ENCODE measurements around the gene AKR7A2. TPM values are rescaled to one million over a fixed set of nuclear protein-coding genes. Genes with fewer than 3 reads are reported as not detected.
"Not testable (repeated sequence)": the region's sequence is repeated elsewhere in the genome, so short reads cannot be mapped to it uniquely, and the experiment has no call there.

The AKR7A2 gene
- total and polyA plus RNA-seq, 2 donors (not counting 1 experiment from before 2014, with no cell fraction given) = 31.3 to 63.6 TPM

DNA sequence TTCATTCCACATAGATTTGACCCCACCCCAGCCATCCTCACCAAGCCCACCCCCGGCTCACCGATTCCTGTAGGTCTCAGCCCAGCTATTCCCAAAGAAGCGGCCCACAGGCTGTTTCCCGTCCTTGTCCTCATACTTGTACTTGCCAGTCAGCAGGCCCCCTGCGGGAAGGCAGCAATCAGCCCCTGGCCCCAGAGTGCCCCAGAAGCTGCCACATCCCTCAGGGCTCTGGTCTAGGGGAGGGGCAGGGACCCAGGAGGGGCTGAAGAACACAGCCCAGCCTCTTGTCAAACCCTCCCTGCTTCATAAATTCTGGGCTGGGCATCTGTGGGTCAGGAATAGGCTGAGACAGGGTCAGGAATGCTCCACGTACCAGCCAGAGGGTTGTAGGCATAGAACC lies 5.0 kb downstream of the AKR7A2 start:
- no peak overlapping the region for H3K4me2 ChIP-seq (ENCODE audit: extremely low read depth, insufficient read depth, low read length)
- H3K27me3 ChIP-seq (ENCODE audit: control insufficient read depth, insufficient read depth, low read length) = no peaks in the 10 kb centered on the region
- peaks cover 19% of the 10 kb centered on the region for H3K79me2 ChIP-seq (ENCODE audit: control insufficient read depth, insufficient read depth, low read length)
- no peak overlapping the region for H3K27ac ChIP-seq (ENCODE audit: insufficient read depth, low read length)
- TF ChIP-seq, protein P1, sequence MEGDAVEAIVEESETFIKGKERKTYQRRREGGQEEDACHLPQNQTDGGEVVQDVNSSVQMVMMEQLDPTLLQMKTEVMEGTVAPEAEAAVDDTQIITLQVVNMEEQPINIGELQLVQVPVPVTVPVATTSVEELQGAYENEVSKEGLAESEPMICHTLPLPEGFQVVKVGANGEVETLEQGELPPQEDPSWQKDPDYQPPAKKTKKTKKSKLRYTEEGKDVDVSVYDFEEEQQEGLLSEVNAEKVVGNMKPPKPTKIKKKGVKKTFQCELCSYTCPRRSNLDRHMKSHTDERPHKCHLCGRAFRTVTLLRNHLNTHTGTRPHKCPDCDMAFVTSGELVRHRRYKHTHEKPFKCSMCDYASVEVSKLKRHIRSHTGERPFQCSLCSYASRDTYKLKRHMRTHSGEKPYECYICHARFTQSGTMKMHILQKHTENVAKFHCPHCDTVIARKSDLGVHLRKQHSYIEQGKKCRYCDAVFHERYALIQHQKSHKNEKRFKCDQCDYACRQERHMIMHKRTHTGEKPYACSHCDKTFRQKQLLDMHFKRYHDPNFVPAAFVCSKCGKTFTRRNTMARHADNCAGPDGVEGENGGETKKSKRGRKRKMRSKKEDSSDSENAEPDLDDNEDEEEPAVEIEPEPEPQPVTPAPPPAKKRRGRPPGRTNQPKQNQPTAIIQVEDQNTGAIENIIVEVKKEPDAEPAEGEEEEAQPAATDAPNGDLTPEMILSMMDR (conservative IDR thresholded peaks at IDR 0.05 in 1 of 2, IDR thresholded peaks at IDR 0.05 in 1 of 2; ENCODE audit: low read depth in 1 of 2, low read length in 2 of 2) = no peak
- TF ChIP-seq EZH2 (IDR thresholded peaks at IDR 0.05; ENCODE audit: low read length, missing control alignments) = no peak
- no peaks in the 10 kb centered on the region for H3K9me3 ChIP-seq (ENCODE audit: control insufficient read depth, insufficient read depth, low read depth, low read length)
- peaks cover 11% of the 10 kb centered on the region for H3K36me3 ChIP-seq (ENCODE audit: control insufficient read depth, insufficient read depth, low read length)
- H4K20me1 ChIP-seq (ENCODE audit: control insufficient read depth, extremely low read depth, insufficient read depth, low read length) = no peaks in the 10 kb centered on the region
- no peak overlapping the region for H2AFZ ChIP-seq (ENCODE audit: low read length)
- no peak for DNase-seq (ENCODE audit: low read depth in 2 of 2)
- no peak overlapping the region for H3K9ac ChIP-seq (ENCODE audit: insufficient read depth, low read length)
- H3K4me3 ChIP-seq (replicated peaks in 1 of 4; ENCODE audit: control extremely low read depth in 1 of 4, insufficient read depth in 1 of 4, low read depth in 3 of 4, low read length in 4 of 4) = no peak overlapping the region
- peaks cover 10% of the 10 kb centered on the region for H3K4me1 ChIP-seq (ENCODE audit: control insufficient read depth, extremely low read depth, insufficient read depth, low read length)

DNA sequence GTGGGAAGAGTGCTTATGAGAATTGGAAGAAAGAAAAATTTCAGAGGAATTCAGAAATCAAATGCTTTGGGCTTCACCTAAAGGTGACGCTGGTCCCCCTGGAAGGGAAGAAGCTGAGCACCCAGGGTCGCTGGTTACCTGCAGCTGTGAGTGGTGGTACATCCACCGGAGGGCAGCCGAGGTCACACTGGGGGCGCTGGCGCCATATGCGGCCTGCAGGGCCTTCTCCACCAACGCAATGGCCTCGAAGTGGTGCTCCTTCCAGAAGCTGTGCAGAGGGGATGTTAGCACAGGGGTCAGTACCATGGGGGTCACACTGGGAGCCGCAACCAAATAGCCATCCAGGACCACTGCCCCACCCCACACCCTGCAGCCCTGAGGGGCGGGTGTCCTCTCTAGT lies 6.1 kb downstream of the AKR7A2 start:
- Histone ChIP-seq H2AFZ (ENCODE audit: low read length) (no peak overlapping the region), H3K4me3 (replicated peaks in 1 of 4; ENCODE audit: control extremely low read depth in 1 of 4, insufficient read depth in 1 of 4, low read depth in 3 of 4, low read length in 4 of 4) (no peak overlapping the region), H3K9me3 (ENCODE audit: control insufficient read depth, insufficient read depth, low read depth, low read length) (no peaks in the 10 kb centered on the region), H3K4me1 (ENCODE audit: control insufficient read depth, extremely low read depth, insufficient read depth, low read length) (peaks cover 8% of the 10 kb centered on the region), H3K36me3 (ENCODE audit: control insufficient read depth, insufficient read depth, low read length) (peaks cover 11% of the 10 kb centered on the region), H3K79me2 (ENCODE audit: control insufficient read depth, insufficient read depth, low read length) (peaks cover 11% of the 10 kb centered on the region), H3K4me2 (ENCODE audit: extremely low read depth, insufficient read depth, low read length) (no peak overlapping the region), H3K9ac (ENCODE audit: insufficient read depth, low read length) (no peak overlapping the region), H3K27ac (ENCODE audit: insufficient read depth, low read length) (no peak overlapping the region), H4K20me1 (ENCODE audit: control insufficient read depth, extremely low read depth, insufficient read depth, low read length) (no peaks in the 10 kb centered on the region), H3K27me3 (ENCODE audit: control insufficient read depth, insufficient read depth, low read length) (no peaks in the 10 kb centered on the region)
- no peak for DNase-seq (ENCODE audit: low read depth in 2 of 2)
- TF ChIP-seq EZH2 (IDR thresholded peaks at IDR 0.05; ENCODE audit: low read length, missing control alignments) = no peak
- TF ChIP-seq, protein P1 (conservative IDR thresholded peaks at IDR 0.05 in 1 of 2, IDR thresholded peaks at IDR 0.05 in 1 of 2; ENCODE audit: low read depth in 1 of 2, low read length in 2 of 2) = no peak

DNA sequence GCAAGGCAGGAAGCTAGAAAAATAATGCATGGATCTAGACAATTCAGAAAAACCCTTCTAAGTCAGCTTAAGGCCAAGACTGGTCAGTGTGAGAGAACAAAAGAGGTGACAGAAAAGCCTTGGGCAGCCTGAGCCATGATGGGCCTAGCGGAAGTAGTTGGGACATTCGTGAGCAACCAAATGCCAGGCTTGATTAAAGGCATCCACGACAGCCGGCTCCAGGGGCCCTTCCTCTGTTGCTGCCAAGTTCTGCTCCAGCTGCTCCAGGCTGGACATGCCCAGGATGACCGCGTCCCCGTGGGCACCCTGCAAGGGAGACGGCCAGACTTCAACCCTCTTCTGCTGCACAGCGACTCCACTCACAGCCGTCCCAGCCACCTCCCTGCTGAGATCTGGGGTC lies 7.9 kb downstream of the AKR7A2 start:
- peaks cover 11% of the 10 kb centered on the region for H3K36me3 ChIP-seq (ENCODE audit: control insufficient read depth, insufficient read depth, low read length)
- not testable (repeated sequence) for H3K27me3 ChIP-seq (ENCODE audit: control insufficient read depth, insufficient read depth, low read length); H2AFZ ChIP-seq (ENCODE audit: low read length); DNase-seq (ENCODE audit: low read depth in 2 of 2); H3K4me2 ChIP-seq (ENCODE audit: extremely low read depth, insufficient read depth, low read length); H3K27ac ChIP-seq (ENCODE audit: insufficient read depth, low read length); H3K9me3 ChIP-seq (ENCODE audit: control insufficient read depth, insufficient read depth, low read depth, low read length); H3K4me3 ChIP-seq (replicated peaks in 1 of 4; ENCODE audit: control extremely low read depth in 1 of 4, insufficient read depth in 1 of 4, low read depth in 3 of 4, low read length in 4 of 4); H4K20me1 ChIP-seq (ENCODE audit: control insufficient read depth, extremely low read depth, insufficient read depth, low read length); H3K9ac ChIP-seq (ENCODE audit: insufficient read depth, low read length); H3K79me2 ChIP-seq (ENCODE audit: control insufficient read depth, insufficient read depth, low read length); H3K4me1 ChIP-seq (ENCODE audit: control insufficient read depth, extremely low read depth, insufficient read depth, low read length)

Measured in fibroblast of lung (primary cell).